H4 (cell line): ENCODE results near the gene SLC22A31. TPM values are rescaled to one million over a fixed set of nuclear protein-coding genes. Genes with fewer than 3 reads are reported as not detected.
"Not testable (repeated sequence)": the region's sequence is repeated elsewhere in the genome, so short reads cannot be mapped to it uniquely, and the experiment has no call there.

Experiments used
- DNase-seq: peaks from one replicate; pipeline ENCODE4 v3.0.0-alpha.2; 2015; ENCODE audit warnings: low spot score
- total RNA-seq: library from RNA; depleted of rRNA; stranded (reverse); fragments of >200 nt; shearing (Covaris generic); gene quantifications from 2 replicates; pipeline ENCODE4 v1.2.3, GENCODE V29; 2014

SLC22A31 gene
- total RNA-seq, 1 experiment from 2014 or later: not detected

DNA sequence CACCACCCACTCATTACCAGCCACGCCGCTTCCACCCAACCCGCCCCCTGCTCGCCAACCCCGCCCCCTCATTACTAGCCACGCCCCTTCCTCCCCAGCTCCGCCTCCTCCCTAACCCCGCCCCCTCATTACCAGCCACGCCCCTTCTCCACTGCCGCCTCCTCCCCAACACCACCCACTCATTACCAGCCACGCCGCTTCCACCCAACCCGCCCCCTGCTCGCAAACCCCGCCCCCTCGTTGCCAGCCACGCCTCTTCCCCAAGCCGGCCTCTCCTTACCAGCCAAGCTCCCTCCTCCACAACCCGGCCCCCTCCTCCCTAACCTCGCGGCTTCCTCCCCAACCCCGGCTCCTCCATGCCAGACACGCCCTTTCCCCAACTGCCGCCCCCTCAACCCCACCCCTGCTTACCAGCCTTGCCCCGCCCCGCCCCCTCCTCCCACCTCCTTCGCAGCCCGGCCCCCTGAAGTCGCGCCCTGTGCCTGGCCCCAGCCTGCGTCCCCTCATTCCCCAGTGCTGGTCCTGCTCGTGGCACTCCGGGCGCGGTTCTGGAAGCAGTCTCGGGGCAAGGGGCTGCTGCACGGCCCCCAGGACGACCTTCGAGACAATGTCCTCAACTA is 7.3 kb downstream of the SLC22A31 start:
- DNase-seq: no peak

DNA sequence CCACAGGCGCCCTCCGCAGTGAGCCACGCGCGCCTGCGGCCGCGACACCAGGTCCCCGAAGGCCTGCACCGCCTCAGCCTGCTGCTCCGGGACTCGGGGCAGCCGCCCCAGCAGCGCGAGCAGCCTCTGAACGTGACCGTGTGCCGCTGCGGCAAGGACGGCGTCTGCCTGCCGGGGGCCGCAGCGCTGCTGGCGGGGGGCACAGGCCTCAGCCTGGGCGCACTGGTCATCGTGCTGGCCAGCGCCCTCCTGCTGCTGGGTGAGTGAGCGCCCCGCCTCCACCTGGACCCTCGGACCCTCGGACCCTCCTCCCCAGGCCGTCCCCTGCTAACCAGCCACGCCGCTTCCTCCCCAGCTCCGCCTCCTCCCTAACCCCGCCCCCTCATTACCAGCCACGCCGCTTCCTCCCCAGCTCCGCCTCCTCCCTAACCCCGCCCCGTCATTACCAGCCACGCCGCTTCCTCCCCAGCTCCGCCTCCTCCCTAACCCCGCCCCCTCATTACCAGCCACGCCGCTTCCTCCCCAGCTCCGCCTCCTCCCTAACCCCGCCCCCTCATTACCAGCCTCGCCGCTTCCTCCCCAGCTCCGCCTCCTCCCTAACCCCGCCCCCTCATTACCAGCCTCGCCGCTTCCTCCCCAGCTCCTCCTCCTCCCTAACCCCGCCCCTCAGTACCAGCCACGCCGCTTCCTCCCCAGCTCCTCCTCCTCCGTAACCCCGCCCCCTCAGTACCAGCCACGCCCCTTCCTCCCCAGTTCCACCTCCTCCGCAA is 8.0 kb downstream of the SLC22A31 start:
- DNase-seq: peak; percentile 69

DNA sequence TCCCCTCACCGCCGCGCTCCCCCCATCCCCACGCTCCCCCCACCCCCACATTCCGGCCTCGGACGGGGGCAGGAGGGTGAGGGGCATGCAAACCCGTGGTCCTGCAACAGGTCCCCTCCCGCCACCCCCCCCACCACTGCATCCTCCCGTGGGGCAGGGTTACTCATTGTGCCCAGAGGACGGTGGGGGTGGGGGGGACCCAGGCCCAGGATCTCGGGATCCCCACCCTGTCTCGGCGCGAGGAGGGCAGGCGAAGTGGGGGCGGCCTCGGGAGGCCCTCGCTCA is 8.5 kb downstream of the SLC22A31 start:
- DNase-seq: no peak

DNA sequence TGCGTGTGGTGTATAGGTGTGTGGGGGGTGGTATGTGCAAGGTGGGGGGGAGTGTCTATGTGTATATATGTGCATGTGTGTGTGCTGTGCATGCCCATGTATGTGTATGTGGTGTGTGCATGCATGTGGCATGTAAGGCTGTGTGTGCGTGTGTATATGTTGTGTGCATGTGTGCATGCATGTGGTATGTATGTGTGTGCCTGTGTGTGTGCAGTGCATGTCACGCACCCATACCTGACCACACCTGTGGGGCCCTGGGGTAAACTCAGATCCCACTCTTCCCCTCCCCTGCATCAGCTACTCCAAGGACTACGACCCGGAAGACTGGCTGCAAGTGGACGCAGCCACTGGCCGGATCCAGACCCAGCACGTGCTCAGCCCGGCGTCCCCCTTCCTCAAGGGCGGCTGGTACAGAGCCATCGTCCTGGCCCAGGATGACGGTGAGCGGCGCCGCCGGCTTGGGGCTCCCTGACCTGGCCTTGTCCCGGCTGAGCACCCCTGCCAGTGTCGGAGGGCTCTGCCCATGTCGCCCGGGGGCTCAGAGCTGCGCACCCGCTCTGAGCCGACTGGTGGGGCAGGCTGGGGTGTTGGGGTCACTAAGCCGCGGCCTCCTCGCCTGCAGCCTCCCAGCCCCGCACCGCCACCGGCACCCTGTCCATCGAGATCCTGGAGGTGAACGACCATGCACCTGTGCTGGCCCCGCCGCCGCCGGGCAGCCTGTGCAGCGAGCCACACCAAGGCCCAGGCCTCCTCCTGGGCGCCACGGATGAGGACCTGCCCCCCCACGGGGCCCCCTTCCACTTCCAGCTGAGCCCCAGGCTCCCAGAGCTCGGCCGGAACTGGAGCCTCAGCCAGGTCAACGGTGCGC is 9.1 kb downstream of the SLC22A31 start:
- DNase-seq: no peak

DNA sequence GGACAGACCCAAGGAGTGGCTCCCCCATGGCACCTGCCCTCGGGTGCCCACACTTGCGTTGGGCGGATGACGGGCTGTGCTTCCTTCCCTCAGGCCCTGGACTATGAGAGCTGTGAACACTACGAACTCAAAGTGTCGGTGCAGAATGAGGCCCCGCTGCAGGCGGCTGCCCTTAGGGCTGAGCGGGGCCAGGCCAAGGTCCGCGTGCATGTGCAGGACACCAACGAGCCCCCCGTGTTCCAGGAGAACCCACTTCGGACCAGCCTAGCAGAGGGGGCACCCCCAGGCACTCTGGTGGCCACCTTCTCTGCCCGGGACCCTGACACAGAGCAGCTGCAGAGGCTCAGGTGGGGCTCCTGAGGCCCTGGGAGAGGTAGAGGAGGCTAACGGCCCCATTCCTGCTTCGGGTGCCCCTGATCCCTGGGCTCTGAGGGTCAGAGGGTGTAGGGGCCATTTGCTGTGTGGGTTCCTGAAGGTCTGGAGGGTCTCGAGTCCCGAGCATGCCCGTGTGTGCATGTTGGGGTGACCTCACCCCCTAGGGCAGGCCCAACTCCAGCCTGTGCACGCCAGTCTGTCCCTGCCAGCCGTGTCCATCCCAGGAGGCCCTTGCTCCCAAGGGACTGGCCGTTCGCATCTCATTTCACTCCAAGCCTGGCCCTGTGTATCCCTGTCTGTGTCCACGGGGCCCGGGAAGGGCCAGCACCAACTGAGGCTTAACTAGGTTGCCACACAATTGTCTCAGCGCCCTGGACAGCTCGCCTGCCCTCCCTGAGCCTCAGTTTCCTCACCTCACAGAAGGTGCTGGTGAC is 10.0 kb downstream of the SLC22A31 start:
- no peak for DNase-seq

DNA sequence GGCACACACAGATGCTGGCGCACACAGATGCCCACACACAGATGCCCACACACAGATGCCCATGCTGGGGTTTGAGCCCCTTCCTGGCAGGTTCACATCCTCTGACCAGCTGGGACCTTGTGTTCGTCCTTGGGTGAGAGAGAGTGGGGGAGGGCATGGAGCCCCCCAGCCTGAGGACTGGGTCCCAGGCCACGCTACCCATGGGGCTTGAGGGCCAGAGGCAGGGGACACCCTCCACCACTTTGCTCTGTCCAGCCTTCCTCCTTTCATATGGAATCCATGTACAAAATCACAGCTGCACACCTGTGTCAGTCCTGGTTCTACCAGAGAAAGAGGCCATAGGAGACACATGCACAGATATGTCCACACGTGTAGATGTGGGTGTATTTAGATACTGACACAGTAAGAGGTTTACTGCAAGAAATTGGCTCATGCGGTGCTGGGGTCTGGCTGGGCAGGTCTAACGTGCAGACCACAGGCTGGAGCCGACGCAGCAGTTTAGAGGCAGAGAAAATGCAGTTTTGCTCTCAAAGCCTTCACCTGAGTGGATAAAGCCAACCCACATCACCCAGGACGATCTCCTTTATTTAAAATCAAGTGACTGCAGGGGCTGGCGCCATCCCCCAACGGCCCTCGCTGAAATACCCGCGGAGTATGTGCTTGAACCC is 10.8 kb downstream of the SLC22A31 start:
- DNase-seq: no peak

DNA sequence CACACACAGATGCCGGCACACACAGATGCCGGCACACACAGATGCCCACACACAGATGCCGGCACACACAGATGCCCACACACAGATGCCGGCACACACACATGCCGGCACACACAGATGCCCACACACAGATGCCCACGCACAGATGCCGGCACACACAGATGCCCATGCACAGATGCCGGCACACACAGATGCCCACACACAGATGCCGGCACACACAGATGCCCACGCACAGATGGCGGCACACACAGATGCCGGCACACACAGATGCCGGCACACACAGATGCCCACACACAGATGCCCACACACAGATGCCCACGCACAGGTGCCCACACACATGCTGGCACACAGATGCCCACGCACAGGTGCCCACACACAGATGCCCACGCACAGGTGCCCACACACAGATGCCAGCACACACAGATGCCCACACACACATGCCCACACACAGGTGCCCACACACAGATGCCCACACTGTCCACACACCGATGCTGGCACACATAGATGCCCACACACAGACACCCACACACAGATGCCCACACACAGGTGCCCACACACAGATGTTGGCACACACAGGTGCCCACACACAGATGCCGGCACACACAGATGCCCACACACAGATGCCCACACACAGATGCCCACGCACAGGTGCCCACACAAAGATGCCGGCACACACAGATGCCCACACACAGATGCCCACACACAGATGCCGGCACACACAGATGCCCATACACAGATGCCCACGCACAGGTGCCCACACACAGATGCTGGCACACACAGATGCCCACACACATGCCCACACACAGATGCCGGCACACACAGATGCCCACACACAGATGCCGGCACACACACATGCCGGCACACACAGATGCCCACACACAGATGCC is 11.6 kb downstream of the SLC22A31 start:
- DNase-seq: not testable (repeated sequence)

DNA sequence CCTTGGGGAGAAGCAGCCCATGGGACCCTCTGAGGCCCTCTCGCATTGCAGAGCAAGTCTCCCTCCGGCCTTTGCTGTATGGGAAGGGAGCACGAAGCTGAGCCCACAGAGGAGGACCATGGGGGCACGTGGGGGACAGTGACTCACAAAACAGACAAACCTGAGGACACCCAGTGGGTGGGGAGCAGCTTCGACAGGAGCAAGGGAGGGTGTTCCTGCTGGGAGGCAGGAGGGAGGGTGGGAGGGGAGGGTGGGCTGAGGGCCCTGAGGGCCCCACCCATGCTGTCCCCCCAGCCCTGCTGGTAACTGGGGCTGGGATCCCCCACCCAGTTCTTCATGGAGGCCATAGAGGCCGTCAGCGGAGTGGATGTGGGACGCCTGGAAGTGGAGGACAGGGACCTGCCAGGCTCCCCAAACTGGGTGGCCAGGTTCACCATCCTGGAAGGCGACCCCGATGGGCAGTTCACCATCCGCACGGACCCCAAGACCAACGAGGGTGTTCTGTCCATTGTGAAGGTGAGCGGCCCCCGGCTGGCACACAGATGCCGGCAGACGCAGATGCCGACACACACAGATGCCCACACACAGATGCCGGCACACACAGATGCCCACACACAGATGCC is 12.5 kb downstream of the SLC22A31 start:
- DNase-seq: no peak

DNA sequence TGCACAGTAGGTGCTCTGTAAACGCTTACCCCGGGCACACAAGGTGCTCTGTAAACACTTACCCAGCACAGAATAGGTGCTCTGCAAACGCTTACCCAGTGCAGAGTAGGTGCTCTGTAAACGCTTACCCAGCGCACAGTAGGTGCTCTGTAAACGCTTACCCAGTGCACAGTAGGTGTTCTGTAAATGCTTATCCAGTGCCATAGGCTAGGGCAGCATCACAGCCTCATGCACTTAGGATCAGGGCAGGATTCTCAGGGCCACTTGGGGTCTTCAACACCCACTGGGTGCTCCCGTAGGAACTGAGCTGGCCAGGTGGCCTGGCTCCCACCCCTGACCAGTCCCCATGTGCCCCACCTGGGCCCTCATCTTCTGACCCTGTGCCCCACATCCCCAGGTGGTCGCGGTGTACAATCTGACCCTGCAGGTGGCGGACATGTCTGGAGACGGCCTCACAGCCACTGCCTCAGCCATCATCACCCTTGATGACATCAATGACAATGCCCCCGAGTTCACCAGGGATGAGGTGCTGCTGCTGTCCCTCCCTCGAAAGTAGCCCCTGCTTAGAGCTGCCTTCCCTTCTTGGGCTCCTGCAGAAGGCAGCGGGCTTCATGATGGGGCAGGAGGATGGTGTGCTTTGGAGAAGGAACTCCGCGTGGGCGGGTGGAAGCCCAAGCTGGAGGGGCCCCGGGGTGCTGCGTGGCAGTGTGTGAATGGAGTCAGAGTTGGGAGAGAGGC is 13.1 kb downstream of the SLC22A31 start:
- peak; percentile 62 for DNase-seq

DNA sequence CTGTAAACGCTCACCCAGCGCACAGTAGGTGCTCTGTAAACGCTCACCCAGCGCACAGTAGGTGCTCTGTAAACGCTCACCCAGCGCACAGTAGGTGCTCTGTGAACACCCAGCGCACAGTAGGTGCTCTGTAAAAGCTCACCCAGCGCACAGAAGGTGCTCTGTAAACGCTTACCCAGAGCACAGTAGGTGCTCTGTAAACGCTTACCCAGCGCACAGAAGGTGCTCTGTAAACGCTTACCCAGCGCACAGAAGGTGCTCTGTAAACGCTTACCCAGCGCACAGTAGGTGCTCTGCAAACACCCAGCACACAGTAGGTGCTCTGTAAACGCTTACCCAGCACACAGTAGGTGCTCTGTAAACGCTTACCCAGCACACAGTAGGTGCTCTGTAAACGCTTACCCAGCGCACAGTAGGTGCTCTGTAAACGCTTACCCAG is 13.7 kb downstream of the SLC22A31 start:
- not testable (repeated sequence) for DNase-seq

DNA sequence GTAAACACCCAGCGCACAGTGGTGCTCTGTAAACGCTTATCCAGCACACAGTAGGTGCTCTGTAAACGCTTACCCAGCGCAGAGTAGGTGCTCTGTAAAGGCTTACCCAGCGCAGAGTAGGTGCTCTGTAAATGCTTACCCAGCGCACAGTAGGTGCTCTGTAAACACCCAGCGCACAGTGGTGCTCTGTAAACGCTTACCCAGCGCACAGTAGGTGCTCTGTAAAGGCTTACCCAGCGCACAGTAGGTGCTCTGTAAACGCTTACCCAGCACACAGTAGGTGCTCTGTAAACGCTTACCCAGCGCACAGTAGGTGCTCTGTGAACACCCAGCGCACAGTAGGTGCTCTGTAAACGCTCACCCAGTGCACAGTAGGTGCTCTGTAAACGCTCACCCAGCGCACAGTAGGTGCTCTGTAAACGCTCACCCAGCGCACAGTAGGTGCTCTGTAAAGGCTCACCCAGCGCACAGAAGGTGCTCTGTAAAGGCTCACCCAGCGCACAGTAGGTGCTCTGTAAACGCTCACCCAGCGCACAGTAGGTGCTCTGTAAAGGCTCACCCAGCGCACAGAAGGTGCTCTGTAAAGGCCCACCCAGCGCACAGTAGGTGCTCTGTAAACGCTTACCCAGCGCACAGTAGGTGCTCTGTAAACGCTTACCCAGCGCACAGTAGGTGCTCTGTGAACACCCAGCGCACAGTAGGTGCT is 14.3 kb downstream of the SLC22A31 start:
- DNase-seq: not testable (repeated sequence)

DNA sequence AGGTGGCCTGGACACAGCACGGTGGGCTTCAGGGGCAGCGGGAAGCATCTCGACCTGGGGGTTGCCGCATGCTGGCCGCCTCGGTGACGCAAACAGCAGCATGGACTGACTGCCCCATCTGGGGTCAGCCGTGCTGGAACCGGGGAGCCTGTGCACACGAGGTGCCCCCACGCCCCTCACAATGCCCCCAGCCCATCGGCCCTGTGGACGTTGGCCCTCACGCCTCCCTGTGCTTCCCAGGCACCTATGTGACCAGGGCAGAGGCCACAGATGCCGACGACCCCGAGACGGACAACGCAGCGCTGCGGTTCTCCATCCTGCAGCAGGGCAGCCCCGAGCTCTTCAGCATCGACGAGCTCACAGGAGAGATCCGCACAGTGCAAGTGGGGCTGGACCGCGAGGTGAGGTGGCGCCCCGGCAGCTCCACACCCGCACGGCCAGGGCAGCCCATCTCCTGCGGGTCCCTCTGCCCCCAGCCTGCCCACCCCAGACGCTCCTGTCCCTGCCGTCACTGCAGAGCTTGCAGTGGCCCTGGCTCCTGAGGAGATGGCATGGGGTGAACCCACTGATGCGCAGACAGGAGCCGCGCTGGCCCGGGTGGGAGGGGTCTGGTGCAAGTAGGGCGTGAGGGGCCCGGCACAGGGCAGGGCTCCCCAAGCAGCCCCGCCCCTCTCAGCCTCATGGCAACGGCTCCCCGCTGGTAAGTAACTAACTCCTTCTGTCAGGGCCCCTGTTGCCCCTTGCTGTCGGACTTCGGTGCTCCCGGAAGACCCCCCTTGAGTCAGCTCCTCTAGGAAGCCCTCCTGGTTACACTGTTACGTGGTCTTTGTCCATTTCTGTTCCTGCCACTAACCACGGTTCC is 15.2 kb downstream of the SLC22A31 start:
- DNase-seq: no peak

DNA sequence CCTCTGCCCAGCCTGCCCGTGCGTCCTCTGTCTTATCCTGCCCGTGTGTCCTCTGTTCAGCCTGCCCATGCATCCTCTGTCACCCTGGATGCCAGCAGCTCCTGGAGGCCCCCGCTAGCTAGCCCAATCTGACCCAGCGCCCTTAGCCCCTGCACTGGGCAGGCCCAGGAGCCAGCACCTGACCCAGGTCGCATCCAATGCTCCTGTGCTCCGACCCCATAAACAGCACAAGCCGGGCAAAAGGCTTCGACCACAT is 15.7 kb downstream of the SLC22A31 start:
- no peak for DNase-seq

DNA sequence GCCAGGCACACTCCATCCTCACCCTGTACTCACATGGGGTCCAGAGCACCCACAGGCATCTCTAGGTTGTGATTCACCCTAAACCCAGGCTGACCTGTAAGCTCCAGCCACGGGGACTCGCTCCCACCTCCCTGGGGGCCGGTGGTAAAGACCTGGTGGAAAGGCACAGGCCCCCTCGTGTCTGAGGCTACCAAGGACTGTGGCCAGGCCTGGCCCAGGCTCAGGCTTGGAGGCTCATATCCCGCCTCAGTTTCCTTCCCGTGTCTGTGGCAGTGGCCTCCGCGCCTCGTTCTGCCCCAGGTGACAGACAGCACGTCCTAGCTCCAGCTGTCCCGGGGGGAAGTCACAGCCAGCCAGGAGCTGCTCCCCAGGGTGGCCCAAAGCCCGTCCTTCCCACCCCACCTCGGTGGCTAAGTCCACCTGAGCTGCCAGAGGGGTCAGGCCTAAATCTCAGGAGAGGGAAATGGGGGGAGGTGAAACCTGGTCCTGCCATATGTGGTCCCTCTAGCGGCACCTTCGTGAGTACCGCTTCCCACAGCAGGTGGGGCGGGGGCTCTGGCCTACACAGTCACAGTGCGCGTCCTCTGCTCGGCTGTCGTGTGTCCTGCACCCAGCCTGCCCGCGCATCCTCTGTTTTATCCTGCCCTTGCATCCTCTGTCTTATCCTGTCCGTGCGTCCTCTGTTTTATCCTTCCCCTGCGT is 16.2 kb downstream of the SLC22A31 start:
- DNase-seq: no peak

DNA sequence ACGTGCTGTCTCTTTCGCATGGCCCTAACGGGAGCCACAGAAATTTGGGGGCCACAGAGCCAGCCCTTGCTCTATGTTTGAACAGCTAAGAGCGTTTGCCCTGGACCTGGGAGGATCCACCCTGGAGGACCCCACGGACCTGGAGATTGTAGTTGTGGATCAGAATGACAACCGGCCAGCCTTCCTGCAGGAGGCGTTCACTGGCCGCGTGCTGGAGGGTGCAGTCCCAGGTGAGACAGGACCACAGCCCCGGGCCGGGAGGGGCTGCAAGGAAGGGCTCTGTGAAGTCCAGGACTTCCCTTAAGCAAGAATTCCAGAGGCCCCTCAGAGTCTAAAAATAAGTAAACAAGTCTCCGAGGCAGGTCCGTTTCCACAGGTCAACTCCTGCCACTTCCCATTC is 16.9 kb downstream of the SLC22A31 start:
- DNase-seq: no peak

DNA sequence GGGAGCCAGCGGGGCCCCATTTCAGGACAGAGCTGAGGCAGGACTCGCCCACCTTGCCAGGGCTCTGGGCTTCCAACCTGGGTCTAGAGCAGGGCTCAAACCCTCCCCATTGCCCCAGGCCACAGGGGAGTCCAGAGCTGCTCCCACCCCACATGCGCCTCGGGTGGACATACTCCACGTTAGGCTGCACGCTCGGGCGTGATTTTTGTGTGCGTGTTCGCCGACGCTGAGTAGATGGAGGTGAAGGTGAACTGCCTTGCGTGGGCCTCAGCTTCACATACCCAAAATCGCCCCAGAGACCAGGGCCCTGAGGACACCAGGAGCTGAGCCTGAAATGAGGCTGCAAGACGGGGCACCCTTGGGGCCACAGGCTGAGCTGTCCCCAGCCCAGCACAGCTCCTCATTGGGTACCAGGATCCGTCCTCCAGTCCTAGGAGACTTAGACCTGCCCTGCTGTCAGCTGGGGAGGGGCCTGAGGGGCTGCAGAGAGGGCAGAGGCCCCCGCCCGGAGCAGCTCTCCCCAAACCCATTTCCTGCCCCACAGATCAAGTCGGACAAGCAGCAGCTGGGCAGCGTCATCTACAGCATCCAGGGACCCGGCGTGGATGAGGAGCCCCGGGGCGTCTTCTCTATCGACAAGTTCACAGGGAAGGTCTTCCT is 20.6 kb downstream of the SLC22A31 start:
- DNase-seq: no peak

DNA sequence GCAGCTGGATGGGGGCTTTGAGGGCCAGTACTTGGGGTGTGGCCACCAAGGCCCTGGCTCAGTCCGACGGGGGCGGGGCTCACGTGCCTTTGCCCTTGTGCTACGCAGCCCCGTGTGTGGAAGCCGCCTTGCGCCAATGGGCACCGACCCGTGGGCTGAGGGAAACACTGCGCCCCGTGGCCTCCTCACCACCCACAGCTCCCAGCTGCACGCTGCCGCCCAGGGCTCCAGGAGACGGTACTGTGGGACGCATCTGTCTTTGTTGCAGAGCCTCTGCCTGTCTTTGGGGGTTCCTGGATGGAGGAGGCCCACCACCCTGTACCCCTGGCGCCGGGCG is 21.2 kb downstream of the SLC22A31 start:
- DNase-seq: no peak
